Vagina (tissue), 2 donors: ENCODE measurements around the gene TRAPPC3L.

Experiments used
- CTCF ChIP-seq, 3 experiments: fragments of 450-650 bp in 2 of 3; fragments of 200-600 bp in 1 of 3; sonication (generic) in 1 of 3; IDR thresholded peaks; one replicate each; pipeline ENCODE4 v1.5.1; 2017 to 2019; ENCODE audit warnings: antibody characterized with exemption in 3 of 3, mild to moderate bottlenecking in 2 of 3, moderate library complexity in 2 of 3
- POLR2AphosphoS5 ChIP-seq, 2 donors: sonication (generic); formaldehyde crosslinking; IDR thresholded peaks; one replicate each; pipeline ENCODE4 v1.9.0; 2017; ENCODE audit warnings: antibody characterized with exemption in 2 of 2, mild to moderate bottlenecking in 2 of 2, low read depth in 1 of 2; ENCODE audit not compliant: insufficient read depth in 1 of 2

GRCh38 chr6:116451916-116452315 is 93.6 kb downstream of the TRAPPC3L start:
- no peak for TF ChIP-seq CTCF (IDR thresholded peaks at IDR 0.05)
- no peak for TF ChIP-seq POLR2AphosphoS5 (IDR thresholded peaks at IDR 0.05; ENCODE audit: insufficient read depth in 1 of 2, low read depth in 1 of 2)
